ENCODE results near the gene TSN.
"Not testable (repeated sequence)": the region's sequence is repeated elsewhere in the genome, so short reads cannot be mapped to it uniquely, and the experiment has no call there.

The TSN gene

GRCh38 chr2:121804997-121805765, 49.7 kb downstream of the TSN start:
- DNase-seq: no peak

DNA sequence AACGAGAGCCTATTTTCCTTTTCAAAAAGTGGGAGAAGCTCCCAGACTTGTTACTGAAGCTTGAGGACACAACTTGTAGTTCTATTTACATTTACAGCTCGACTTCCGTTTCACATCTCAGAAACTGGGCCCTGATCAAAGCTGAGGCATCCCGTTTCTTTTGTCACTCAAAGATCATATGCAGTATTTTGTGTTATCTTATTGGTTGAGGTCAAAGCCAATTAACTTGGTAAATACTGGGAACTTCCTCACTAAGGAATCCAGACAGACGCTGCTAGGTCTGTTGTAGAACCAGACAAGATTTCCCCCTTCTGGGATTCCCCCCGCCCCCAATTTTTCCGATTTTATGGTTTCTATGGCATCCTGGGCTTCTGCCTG, 50.3 kb downstream of the TSN start:
- no peak for DNase-seq

- not testable (repeated sequence) for DNase-seq
These were observed 52.3 kb downstream of the TSN start for GRCh38 chr2:121807771-121808170.

DNA sequence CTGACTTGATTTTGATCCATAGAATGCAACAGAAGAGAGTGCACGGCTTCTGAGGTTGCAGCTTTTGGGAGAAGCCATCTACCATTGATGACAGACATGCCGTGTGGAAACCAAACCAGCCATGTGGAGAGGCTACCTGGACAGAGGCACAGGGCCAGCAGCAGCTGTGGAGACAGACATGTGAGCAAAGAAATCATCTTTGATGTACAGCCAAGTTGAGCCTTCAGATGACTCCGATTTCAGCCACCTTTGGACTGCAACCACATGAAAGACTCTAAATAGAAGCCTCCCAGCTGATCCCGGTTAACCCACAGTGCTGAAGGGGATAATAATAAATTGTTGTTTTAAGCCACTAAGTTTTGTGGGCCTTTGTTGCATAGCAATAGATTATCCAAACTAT, 54.2 kb downstream of the TSN start:
- DNase-seq: no peak

DNA sequence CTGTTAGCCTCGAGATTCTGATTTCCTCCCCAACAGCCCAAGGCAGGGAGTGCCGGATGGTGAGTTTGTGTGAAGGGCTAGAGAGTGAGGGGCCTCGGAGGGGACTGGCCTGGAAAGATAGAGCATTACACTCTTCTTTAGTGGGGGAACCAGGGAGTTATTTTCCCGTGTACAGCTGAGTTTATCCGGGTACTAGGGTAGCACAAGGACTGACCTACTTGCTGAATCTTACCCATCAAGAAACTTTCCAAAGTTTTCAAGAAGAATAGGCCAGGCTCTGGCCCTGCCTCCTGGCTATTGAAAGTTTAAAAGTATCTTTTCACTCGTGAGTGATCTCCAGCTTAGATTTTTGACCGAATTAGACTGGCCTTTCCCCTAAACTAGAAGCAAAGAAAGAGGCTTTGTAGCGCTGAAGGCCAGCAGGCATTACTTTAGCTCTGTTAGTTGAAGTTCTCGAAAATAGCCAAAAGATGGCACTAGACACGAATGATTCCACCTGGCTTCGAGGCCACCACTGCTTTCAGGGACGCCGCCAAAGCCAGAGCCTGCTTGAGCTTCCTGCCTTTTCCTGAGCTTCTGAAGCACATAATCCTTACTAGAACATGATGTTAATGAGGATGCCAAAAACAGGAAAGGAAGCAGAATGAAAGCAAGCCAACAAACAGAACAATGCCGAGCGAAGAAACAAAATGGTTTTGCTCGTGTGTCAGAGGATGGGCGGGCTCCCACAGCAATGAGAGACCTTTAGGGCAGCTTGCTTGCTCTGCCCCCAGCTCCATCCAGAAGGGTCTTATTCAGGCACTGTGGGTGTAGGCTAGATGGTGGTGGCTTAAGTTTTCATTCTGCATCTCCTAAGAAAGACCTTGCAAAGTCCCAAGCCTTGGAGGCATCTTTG, 55.8 kb downstream of the TSN start:
- no peak for DNase-seq

GRCh38 chr2:121813083-121813482, 57.6 kb downstream of the TSN start:
- DNase-seq: not testable (repeated sequence)

DNA sequence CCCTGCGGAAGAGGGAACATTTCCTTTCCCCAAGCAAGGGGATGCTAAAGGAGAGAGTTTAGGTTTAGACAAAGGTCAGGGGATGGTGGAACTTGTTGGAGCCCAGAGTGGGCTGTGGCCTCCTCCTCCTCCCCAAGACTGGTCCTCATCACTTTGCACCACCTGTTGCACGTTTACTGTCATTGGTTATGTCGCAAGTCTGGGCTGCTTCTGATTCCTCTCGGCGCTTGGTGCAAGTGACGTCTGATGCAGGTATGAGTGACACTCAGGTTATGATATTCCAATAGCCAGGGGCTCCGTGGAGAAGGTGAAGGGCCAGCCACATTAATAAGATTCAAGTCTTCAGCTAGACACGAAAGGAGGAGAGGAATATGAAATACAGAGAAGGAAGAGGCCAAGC, 59.8 kb downstream of the TSN start:
- DNase-seq: no peak

DNA sequence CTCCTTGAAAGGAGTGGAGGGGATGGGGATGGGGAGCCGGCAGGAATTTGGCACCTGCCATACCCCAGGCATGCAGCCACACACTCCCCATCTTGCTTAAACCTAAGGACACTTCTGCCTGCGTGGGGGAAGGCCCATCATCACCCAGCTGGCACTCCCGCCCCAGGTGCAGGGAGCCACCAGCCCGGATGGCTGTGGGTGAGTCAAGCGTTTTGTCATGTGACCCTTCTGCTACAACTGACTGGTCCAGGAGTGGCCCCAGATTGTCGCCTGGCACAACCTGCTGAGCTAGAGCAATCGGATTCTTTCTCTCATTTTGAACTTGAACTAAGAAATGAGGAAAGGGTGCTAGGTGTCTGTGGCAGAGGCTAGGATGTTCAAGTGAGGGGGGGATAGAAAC, 61.3 kb downstream of the TSN start:
- DNase-seq: no peak

GRCh38 chr2:121817304-121817703, 61.9 kb downstream of the TSN start:
- DNase-seq: not testable (repeated sequence)
